Measurements from ENCODE around the gene ZNF277. TPM values are rescaled to one million over a fixed set of nuclear protein-coding genes. Genes with fewer than 3 reads are reported as not detected.

The ZNF277 gene
- total and polyA plus RNA-seq, 10 of the 15 experiments (the other 5 are each of a cell fraction or from before 2014, with no cell fraction given), result 10.6 to 33.9 (median 22.0) TPM

- TF ChIP-seq SUZ12 (IDR thresholded peaks at IDR 0.05; ENCODE audit: unreplicated experiment) (no peak), SPI1 (IDR thresholded peaks at IDR 0.05; ENCODE audit: borderline replicate concordance, insufficient read depth, low read depth, low read length) (no peak), CBFB (IDR thresholded peaks at IDR 0.05; ENCODE audit: low read depth) (no peak)
These were observed 54.4 kb downstream of the ZNF277 start (continued) for GRCh38 chr7:112260911-112261310.

- POLR2A ChIA-PET, result interaction anchor here (0.6 to 0.7 kb wide), 2 partner anchors 824 to 1659 kb away, joined by 4 to 10 read pairs; no protein-coding TSS in a partner anchor
- H3K27me3 ChIP-seq (replicated peaks in 1 of 2; ENCODE audit: control insufficient read depth in 2 of 2, insufficient read depth in 2 of 2, low read length in 1 of 2), result no peaks in the 10 kb centered on the region
- SMC1A ChIA-PET (ENCODE audit: uncharacterized antibody, unreplicated experiment), result no interaction called here
- in situ Hi-C loops (cut with MboI), result no loop called here
- H3K79me2 ChIP-seq (ENCODE audit: control insufficient read depth, insufficient read depth, low read length), result no peaks in the 10 kb centered on the region
- no peak overlapping the region for H3K4me3 ChIP-seq
- BruUV-seq (replicated peaks), result no TSS peak
- intact Hi-C loops (cut with micrococcal nuclease; ENCODE audit: unreplicated experiment), result no loop called here
- DNase-seq (ENCODE audit: low read depth, low spot score) (no peak), FAIRE-seq (no peak), ATAC-seq (no peak)
- CTCF ChIA-PET, result interaction anchor here (1.4 kb wide), 1 partner anchor 48 kb away, joined by 6 read pairs; no protein-coding TSS in a partner anchor
- no peaks in the 10 kb centered on the region for H4K20me1 ChIP-seq (ENCODE audit: control insufficient read depth, insufficient read depth)
- H3K9ac ChIP-seq (ENCODE audit: control insufficient read depth, insufficient read depth, low read length), result no peak overlapping the region
- no peaks in the 10 kb centered on the region; the same call in 1 of the 2 replicates for H3K4me1 ChIP-seq (ENCODE audit: control insufficient read depth, insufficient read depth, low read length)
- no peak overlapping the region for H3K27ac ChIP-seq (ENCODE audit: control insufficient read depth, insufficient read depth)
- no peaks in the 10 kb centered on the region for H3K9me3 ChIP-seq (replicated peaks; ENCODE audit: control insufficient read depth, insufficient read depth, low read length)
- no peak overlapping the region for H2AFZ ChIP-seq (ENCODE audit: control insufficient read depth, low read depth, low read length)
- no peaks in the 10 kb centered on the region for H3K36me3 ChIP-seq (ENCODE audit: control insufficient read depth in 2 of 2, insufficient read depth in 2 of 2, low read length in 1 of 2)
- RAD21 ChIA-PET (ENCODE audit: unreplicated experiment), result no interaction called here
- 75% methylated on average over 3 of the region's 3 CpGs for WGBS (ENCODE audit: insufficient coverage, insufficient replicate concordance, low lambda C conversion rate, missing lambda C conversion rate)
- no peak for TF ChIP-seq MTA3 (IDR thresholded peaks at IDR 0.05; ENCODE audit: borderline replicate concordance, low read length)
- no peak for TF ChIP-seq EZH2 (IDR thresholded peaks at IDR 0.05; ENCODE audit: borderline replicate concordance, control insufficient read depth, low read depth, low read length)
- no peak overlapping the region for H3K4me2 ChIP-seq (ENCODE audit: control insufficient read depth, insufficient read depth)
These were observed 55.5 kb downstream of the ZNF277 start for GRCh38 chr7:112262036-112262435.
